Measurements from ENCODE around the gene FAM240B.

GRCh38 chr9:38696999-38697398 lies 22.9 kb downstream of the FAM240B start:
- no peak for TF ChIP-seq POLR2A (IDR thresholded peaks at IDR 0.05; ENCODE audit: low read depth, low read length)
- no peak for TF ChIP-seq POLR2AphosphoS5 (IDR thresholded peaks at IDR 0.05; ENCODE audit: low read depth, low read length)
- TF ChIP-seq SPI1 (IDR thresholded peaks at IDR 0.05; ENCODE audit: low read depth, low read length) = no peak
- TF ChIP-seq POU2F2 (IDR thresholded peaks at IDR 0.05; ENCODE audit: low read depth, low read length) = no peak

Data from GM12891 (cell line).